IMR-90 (cell line): ENCODE results near the gene NELL2. TPM values are rescaled to one million over a fixed set of nuclear protein-coding genes. Genes with fewer than 3 reads are reported as not detected.

Source experiments
- ATAC-seq: fragments of 200-7000 bp; cut with Tn5 transposase; 2 replicates; pipeline ENCODE4 v1.9.1; 2020; ENCODE audit warnings: low read depth, mild to moderate bottlenecking, moderate library complexity
- BruUV-seq: library from RNA; stranded (reverse); fragments of 400-500 nt; replicated peaks from 2 replicates; lab custom pipeline; 2021; lab: Mats Ljungman, UMichigan
- CTCF ChIA-PET: fragments of 300-600 bp; formaldehyde crosslinking; extraction: SDS; loops from one replicate; lab custom pipeline; 2021; ENCODE audit warnings: antibody characterized with exemption; lab: Yijun Ruan, JAX
- POLR2A ChIA-PET: fragments of 300-600 bp; sonication (Branson Sonifier 250); formaldehyde crosslinking; loops from one replicate; lab custom pipeline; 2022; ENCODE audit warnings: antibody characterized with exemption; ENCODE audit not compliant: unreplicated experiment; lab: Charles Lee
- DNase-seq: peaks from one replicate; pipeline ENCODE4 v3.0.0; 2013
- H2AFZ ChIP-seq: replicated peaks from 2 replicates; pipeline ENCODE3; 2013; ENCODE audit warnings: low read length, mild to moderate bottlenecking; ENCODE audit not compliant: poor library complexity
- H2AK5ac ChIP-seq: 2 replicates; pipeline ENCODE4 v1.6.1; 2013; ENCODE audit warnings: low read depth, low read length, inconsistent platforms
- H2AK9ac ChIP-seq: replicated peaks from 2 replicates; pipeline ENCODE3; 2013; ENCODE audit warnings: mild to moderate bottlenecking, low read depth, low read length, moderate library complexity; ENCODE audit not compliant: poor library complexity
- H2BK120ac ChIP-seq: 2 replicates; pipeline ENCODE4 v1.6.1; 2013; ENCODE audit warnings: low read depth, low read length, inconsistent platforms
- H2BK15ac ChIP-seq: 3 replicates; pipeline ENCODE4 v1.6.1; 2013; ENCODE audit warnings: low read depth, low read length, inconsistent platforms
- H2BK20ac ChIP-seq: 2 replicates; pipeline ENCODE4 v1.6.1; 2013; ENCODE audit warnings: low read depth, mild to moderate bottlenecking, inconsistent platforms, low read length, moderate library complexity
- H2BK5ac ChIP-seq: 2 replicates; pipeline ENCODE4 v1.6.1; 2013; ENCODE audit warnings: mild to moderate bottlenecking, low read depth, low read length, inconsistent platforms; ENCODE audit not compliant: poor library complexity, severe bottlenecking
- H3K14ac ChIP-seq: replicated peaks from 2 replicates; pipeline ENCODE4 v1.6.1; 2013; ENCODE audit warnings: low read depth, low read length, inconsistent platforms
- H3K18ac ChIP-seq: 2 replicates; pipeline ENCODE4 v1.6.1; 2013; ENCODE audit warnings: low read depth, low read length, control low read depth
- H3K23ac ChIP-seq: 2 replicates; pipeline ENCODE4 v1.6.1; 2013; ENCODE audit warnings: low read depth, low read length, inconsistent platforms
- H3K27ac ChIP-seq: 2 replicates; pipeline ENCODE4 v1.5.1; 2013; ENCODE audit warnings: mild to moderate bottlenecking, control low read depth, low read length; ENCODE audit not compliant: insufficient read depth
- H3K27me3 ChIP-seq: 2 replicates; pipeline ENCODE4 v1.6.1; 2013; ENCODE audit warnings: low read length; ENCODE audit not compliant: control insufficient read depth, insufficient read depth
- H3K36me3 ChIP-seq: 2 replicates; pipeline ENCODE4 v1.6.1; 2013; ENCODE audit warnings: low read length, mixed read lengths; ENCODE audit not compliant: control insufficient read depth, insufficient read depth
- H3K4ac ChIP-seq: 2 replicates; pipeline ENCODE4 v1.6.1; 2013; ENCODE audit warnings: low read depth, low read length, inconsistent platforms
- H3K4me1 ChIP-seq: 2 replicates; pipeline ENCODE4 v1.6.1; 2013; ENCODE audit warnings: low read length, mixed read lengths; ENCODE audit not compliant: control insufficient read depth, insufficient read depth
- H3K4me2 ChIP-seq: 2 replicates; pipeline ENCODE4 v1.6.1; 2013; ENCODE audit warnings: low read depth, mild to moderate bottlenecking, control low read depth, low read length, moderate library complexity
- H3K4me3 ChIP-seq: 2 replicates; pipeline ENCODE4 v1.5.1; 2013; ENCODE audit warnings: low read depth, mild to moderate bottlenecking, control low read depth, low read length, moderate library complexity; ENCODE audit not compliant: insufficient read depth
- H3K56ac ChIP-seq: 2 replicates; pipeline ENCODE4 v1.6.1; 2013; ENCODE audit warnings: low read length, inconsistent platforms; ENCODE audit not compliant: insufficient read depth; ENCODE audit errors: extremely low read depth
- H3K79me1 ChIP-seq, 2 experiments: 2 replicates each; pipeline ENCODE4 v1.6.1; 2013; ENCODE audit warnings: low read length in 2 of 2, inconsistent platforms in 1 of 2, low read depth in 1 of 2
- H3K9ac ChIP-seq: 2 replicates; pipeline ENCODE4 v1.6.1; 2013; ENCODE audit warnings: low read depth, low read length, control low read depth
- H3K9me1 ChIP-seq: 2 replicates; pipeline ENCODE4 v1.6.1; 2013; ENCODE audit warnings: low read length, inconsistent platforms; ENCODE audit not compliant: insufficient read depth
- H3K9me3 ChIP-seq: 2 replicates; pipeline ENCODE4 v1.6.1; 2013; ENCODE audit warnings: low read length; ENCODE audit not compliant: control insufficient read depth, insufficient read depth
- H4K20me1 ChIP-seq: 2 replicates; pipeline ENCODE4 v1.6.1; 2013; ENCODE audit warnings: low read length, inconsistent platforms; ENCODE audit not compliant: insufficient read depth
- H4K5ac ChIP-seq: 2 replicates; pipeline ENCODE4 v1.6.1; 2013; ENCODE audit warnings: mild to moderate bottlenecking, low read depth, low read length, control low read depth
- H4K8ac ChIP-seq, 2 experiments: 2 replicates each; pipeline ENCODE4 v1.6.1; 2013; ENCODE audit warnings: low read depth in 2 of 2, low read length in 2 of 2, control low read depth in 1 of 2, inconsistent platforms in 1 of 2
- H4K91ac ChIP-seq: 2 replicates; pipeline ENCODE4 v1.6.1; 2013; ENCODE audit warnings: low read depth, low read length, inconsistent platforms; ENCODE audit not compliant: insufficient read depth
- BHLHE40 ChIP-seq: fragments of 150-350 bp; IDR thresholded peaks from 2 replicates; pipeline ENCODE4 v1.6.1; 2016; ENCODE audit warnings: mild to moderate bottlenecking, low read depth, low read length
- CEBPB ChIP-seq: IDR thresholded peaks from 2 replicates; pipeline ENCODE4 v1.6.1; 2012; ENCODE audit warnings: low read depth, low read length, improper control_type of control experiment
- CHD1 ChIP-seq: IDR thresholded peaks from 2 replicates; pipeline ENCODE4 v1.6.1; 2012; ENCODE audit warnings: low read depth, low read length, improper control_type of control experiment
- FOS ChIP-seq: fragments of 150-350 bp; IDR thresholded peaks from 2 replicates; pipeline ENCODE4 v1.6.1; 2016; ENCODE audit warnings: low read depth, low read length
- MAFK ChIP-seq: IDR thresholded peaks from 2 replicates; pipeline ENCODE4 v1.6.1; 2012; ENCODE audit warnings: low read depth, low read length, improper control_type of control experiment
- MAZ ChIP-seq: IDR thresholded peaks from 2 replicates; pipeline ENCODE4 v1.6.1; 2012; ENCODE audit warnings: low read depth, mild to moderate bottlenecking, low read length, improper control_type of control experiment, moderate library complexity, borderline replicate concordance
- MXI1 ChIP-seq: IDR thresholded peaks from 2 replicates; pipeline ENCODE4 v1.6.1; 2012; ENCODE audit warnings: low read depth, mild to moderate bottlenecking, low read length, moderate library complexity, borderline replicate concordance
- NFE2L2 ChIP-seq: fragments of 150-350 bp; IDR thresholded peaks from 2 replicates; pipeline ENCODE4 v1.6.1; 2016; ENCODE audit warnings: low read depth, mild to moderate bottlenecking, low read length
- POLR2A ChIP-seq: IDR thresholded peaks from 2 replicates; pipeline ENCODE4 v1.6.1; 2012; ENCODE audit warnings: mild to moderate bottlenecking, low read depth, low read length
- RAD21 ChIP-seq: IDR thresholded peaks from 2 replicates; pipeline ENCODE4 v1.6.1; 2012; ENCODE audit warnings: low read length, improper control_type of control experiment
- RCOR1 ChIP-seq: IDR thresholded peaks from 2 replicates; pipeline ENCODE4 v1.6.1; 2012; ENCODE audit warnings: mild to moderate bottlenecking, low read length, improper control_type of control experiment; ENCODE audit not compliant: insufficient replicate concordance
- RFX5 ChIP-seq: IDR thresholded peaks from 2 replicates; pipeline ENCODE4 v1.8.0; 2012; ENCODE audit warnings: low read depth, mild to moderate bottlenecking, low read length, moderate library complexity
- SMC3 ChIP-seq: fragments of 150-350 bp; IDR thresholded peaks from 2 replicates; pipeline ENCODE4 v1.6.1; 2016; ENCODE audit warnings: low read depth, mild to moderate bottlenecking, antibody characterized with exemption, low read length, moderate library complexity
- WGBS, 2 experiments: methylation state at CpG; one replicate each; pipeline versions ENCODE4 v1.1.5 to v1.1.7; 2013; ENCODE audit warnings: missing lambda C conversion rate in 2 of 2; ENCODE audit not compliant: insufficient read length in 1 of 2; ENCODE audit errors: extremely low coverage in 2 of 2; 5-methylcytosine and 5-hydroxymethylcytosine counted together
- dilution Hi-C: fragments of 300-500 bp; cut with HindIII; formaldehyde crosslinking; loops from one replicate; pipeline ENCODE4 v1.14.3; 2018; ENCODE audit warnings: low sequenced_read_pairs; ENCODE audit not compliant: unreplicated experiment
- in situ Hi-C: fragments of 300-500 bp; cut with MboI; formaldehyde crosslinking; loops from 3 replicates; pipeline ENCODE4 v1.14.3; 2019; ENCODE audit warnings: low sequenced_read_pairs, inconsistent platforms, mixed read lengths
- intact Hi-C: fragments of 100-400 bp; cut with micrococcal nuclease; formaldehyde crosslinking; loops from 2 replicates; pipeline ENCODE4 v1.10.0; 2022
- polyA plus RNA-seq, 3 experiments: library from polyadenylated mRNA; depleted of rRNA; stranded (reverse); fragments of >200 nt; gene quantifications; 2 replicates each; pipeline ENCODE4 v1.2.3, GENCODE V29; 2012; ENCODE audit warnings: low replicate concordance in 1 of 3
- total RNA-seq: library from RNA; depleted of rRNA; stranded (reverse); fragments of >200 nt; gene quantifications from 2 replicates; pipeline ENCODE4 v1.2.3, GENCODE V29; 2012
- TF ChIP-seq, protein P1 (sequence below): fragments of 150-350 bp; IDR thresholded peaks from 2 replicates; pipeline ENCODE4 v1.6.1; 2017; ENCODE audit warnings: mild to moderate bottlenecking, antibody characterized with exemption, low read length, low read depth
- TF ChIP-seq, protein P2 (sequence below): fragments of 150-350 bp; IDR thresholded peaks from 2 replicates; pipeline ENCODE4 v1.6.1; 2016; ENCODE audit warnings: low read depth, mild to moderate bottlenecking, low read length, moderate library complexity, borderline replicate concordance
- TF ChIP-seq, protein P3 (sequence below): conservative IDR thresholded peaks from 2 replicates; pipeline ENCODE4 v1.5.1; 2012; ENCODE audit warnings: mild to moderate bottlenecking, low read depth, low read length, improper control_type of control experiment

The NELL2 gene
- total and polyA plus RNA-seq, 2 of the 4 experiments (the other 2 are of a cell fraction), result 0.18 to 0.26 TPM

DNA sequence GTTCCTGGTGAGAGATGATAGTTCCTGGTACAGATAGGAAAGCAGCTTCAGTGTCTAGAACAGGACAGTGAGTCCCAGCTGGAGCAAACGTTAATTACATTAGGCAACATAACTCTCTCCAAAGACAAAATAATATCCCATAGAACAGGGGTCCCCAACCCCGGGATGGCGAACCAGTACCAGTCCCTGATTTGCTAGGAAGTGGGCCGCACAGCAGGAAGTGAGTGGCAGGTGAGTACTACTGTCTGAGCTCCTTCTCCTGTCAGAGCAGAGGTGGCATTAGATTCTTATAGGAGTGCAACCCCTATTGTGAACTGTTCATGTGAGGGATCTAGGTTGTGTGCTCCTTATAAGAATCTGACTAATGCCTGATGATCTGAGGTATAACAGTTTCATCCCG, 204.1 kb downstream of the NELL2 start:
- dilution Hi-C loops, result no loop called here
- no TSS peak for BruUV-seq

More for the DNA sequence above, 204.1 kb downstream of the NELL2 start:
- no peaks in the 10 kb centered on the region for H3K79me1 ChIP-seq
- DNase-seq, result no peak
- no peak overlapping the region for H3K14ac ChIP-seq
- no peak overlapping the region for H2BK15ac ChIP-seq
- H2AK9ac ChIP-seq, result no peak overlapping the region
- H3K56ac ChIP-seq, result no peak overlapping the region
- ChIA-PET CTCF (no interaction called here), POLR2A (no interaction called here)
- H2AK5ac ChIP-seq, result no peak overlapping the region
- no CpG with 5 or more reads among the region's 5 CpGs for WGBS, 2 experiments
- H2BK5ac ChIP-seq, result no peak overlapping the region
- no peak overlapping the region for H3K4me2 ChIP-seq
- no peaks in the 10 kb centered on the region for H3K9me1 ChIP-seq
- H3K18ac ChIP-seq, result no peak overlapping the region
- no peak overlapping the region for H3K4ac ChIP-seq
- no peak for ATAC-seq
- H4K91ac ChIP-seq, result no peak overlapping the region
- no peak overlapping the region for H4K5ac ChIP-seq
- in situ Hi-C loops (no loop called here), intact Hi-C loops (no loop called here)
- H4K20me1 ChIP-seq, result no peaks in the 10 kb centered on the region
- no peak overlapping the region for H4K8ac ChIP-seq
- H3K27me3 ChIP-seq, result no peaks in the 10 kb centered on the region
- no peaks in the 10 kb centered on the region for H3K36me3 ChIP-seq
- H3K27ac ChIP-seq, result no peak overlapping the region
- peaks cover 12% of the 10 kb centered on the region for H3K9me3 ChIP-seq
- no peak overlapping the region for H2BK20ac ChIP-seq
- H3K4me3 ChIP-seq, result no peak overlapping the region
- H3K23ac ChIP-seq, result no peak overlapping the region
- no peak overlapping the region for H2BK120ac ChIP-seq
- no peak overlapping the region for H3K9ac ChIP-seq
- H3K4me1 ChIP-seq, result no peaks in the 10 kb centered on the region
- TF ChIP-seq MAFK (no peak), RFX5 (no peak), CEBPB (no peak), POLR2A (no peak), RCOR1 (no peak), RAD21 (no peak), MXI1 (no peak), NFE2L2 (no peak), BHLHE40 (no peak), CHD1 (no peak), SMC3 (no peak), MAZ (no peak), FOS (no peak)
- TF ChIP-seq, protein P1, sequence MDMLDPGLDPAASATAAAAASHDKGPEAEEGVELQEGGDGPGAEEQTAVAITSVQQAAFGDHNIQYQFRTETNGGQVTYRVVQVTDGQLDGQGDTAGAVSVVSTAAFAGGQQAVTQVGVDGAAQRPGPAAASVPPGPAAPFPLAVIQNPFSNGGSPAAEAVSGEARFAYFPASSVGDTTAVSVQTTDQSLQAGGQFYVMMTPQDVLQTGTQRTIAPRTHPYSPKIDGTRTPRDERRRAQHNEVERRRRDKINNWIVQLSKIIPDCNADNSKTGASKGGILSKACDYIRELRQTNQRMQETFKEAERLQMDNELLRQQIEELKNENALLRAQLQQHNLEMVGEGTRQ, result no peak
- TF ChIP-seq, protein P2, sequence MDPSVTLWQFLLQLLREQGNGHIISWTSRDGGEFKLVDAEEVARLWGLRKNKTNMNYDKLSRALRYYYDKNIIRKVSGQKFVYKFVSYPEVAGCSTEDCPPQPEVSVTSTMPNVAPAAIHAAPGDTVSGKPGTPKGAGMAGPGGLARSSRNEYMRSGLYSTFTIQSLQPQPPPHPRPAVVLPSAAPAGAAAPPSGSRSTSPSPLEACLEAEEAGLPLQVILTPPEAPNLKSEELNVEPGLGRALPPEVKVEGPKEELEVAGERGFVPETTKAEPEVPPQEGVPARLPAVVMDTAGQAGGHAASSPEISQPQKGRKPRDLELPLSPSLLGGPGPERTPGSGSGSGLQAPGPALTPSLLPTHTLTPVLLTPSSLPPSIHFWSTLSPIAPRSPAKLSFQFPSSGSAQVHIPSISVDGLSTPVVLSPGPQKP, result no peak
- TF ChIP-seq, protein P3, sequence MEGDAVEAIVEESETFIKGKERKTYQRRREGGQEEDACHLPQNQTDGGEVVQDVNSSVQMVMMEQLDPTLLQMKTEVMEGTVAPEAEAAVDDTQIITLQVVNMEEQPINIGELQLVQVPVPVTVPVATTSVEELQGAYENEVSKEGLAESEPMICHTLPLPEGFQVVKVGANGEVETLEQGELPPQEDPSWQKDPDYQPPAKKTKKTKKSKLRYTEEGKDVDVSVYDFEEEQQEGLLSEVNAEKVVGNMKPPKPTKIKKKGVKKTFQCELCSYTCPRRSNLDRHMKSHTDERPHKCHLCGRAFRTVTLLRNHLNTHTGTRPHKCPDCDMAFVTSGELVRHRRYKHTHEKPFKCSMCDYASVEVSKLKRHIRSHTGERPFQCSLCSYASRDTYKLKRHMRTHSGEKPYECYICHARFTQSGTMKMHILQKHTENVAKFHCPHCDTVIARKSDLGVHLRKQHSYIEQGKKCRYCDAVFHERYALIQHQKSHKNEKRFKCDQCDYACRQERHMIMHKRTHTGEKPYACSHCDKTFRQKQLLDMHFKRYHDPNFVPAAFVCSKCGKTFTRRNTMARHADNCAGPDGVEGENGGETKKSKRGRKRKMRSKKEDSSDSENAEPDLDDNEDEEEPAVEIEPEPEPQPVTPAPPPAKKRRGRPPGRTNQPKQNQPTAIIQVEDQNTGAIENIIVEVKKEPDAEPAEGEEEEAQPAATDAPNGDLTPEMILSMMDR, result no peak
- H2AFZ ChIP-seq, result no peak overlapping the region
